Astrocyte of the cerebellum (primary cell): ENCODE results near the gene UGT1A9.

Experiments used
- DNase-seq: peaks from one replicate; pipeline ENCODE4 v3.0.0-alpha.2; 2011; ENCODE audit warnings: low read depth
- H3K4me3 ChIP-seq: 2 replicates; pipeline ENCODE4 v1.5.1; 2011; ENCODE audit warnings: mild to moderate bottlenecking, low read depth, low read length, moderate library complexity
- CTCF ChIP-seq: IDR thresholded peaks from 2 replicates; pipeline ENCODE4 v1.5.1; 2012; ENCODE audit warnings: low read length, low read depth, moderate library complexity, mild to moderate bottlenecking; ENCODE audit errors: missing control alignments
- in situ Hi-C: cut with HindIII; loops from 2 replicates; pipeline ENCODE4 v1.10.0; 2017; ENCODE audit warnings: low sequenced_read_pairs

The UGT1A9 gene

GRCh38 chr2:233764761-233765160 lies 93.1 kb downstream of the UGT1A9 start:
- TF ChIP-seq CTCF: no peak
- no peak overlapping the region for H3K4me3 ChIP-seq
- in situ Hi-C loops: no loop called here
- DNase-seq: no peak

GRCh38 chr2:233766416-233766815 lies 94.7 kb downstream of the UGT1A9 start:
- in situ Hi-C loops: no loop called here
- no peak for TF ChIP-seq CTCF
- no peak for DNase-seq
- H3K4me3 ChIP-seq: no peak overlapping the region

GRCh38 chr2:233768076-233768475 lies 96.4 kb downstream of the UGT1A9 start:
- in situ Hi-C loops: no loop called here
- no peak for DNase-seq
- no peak overlapping the region for H3K4me3 ChIP-seq
- no peak for TF ChIP-seq CTCF

- in situ Hi-C loops: no loop called here
- no peak overlapping the region for H3K4me3 ChIP-seq
- no peak for DNase-seq
- no peak for TF ChIP-seq CTCF
Measured at GRCh38 chr2:233769260-233769659, 97.6 kb downstream of the UGT1A9 start.

DNA sequence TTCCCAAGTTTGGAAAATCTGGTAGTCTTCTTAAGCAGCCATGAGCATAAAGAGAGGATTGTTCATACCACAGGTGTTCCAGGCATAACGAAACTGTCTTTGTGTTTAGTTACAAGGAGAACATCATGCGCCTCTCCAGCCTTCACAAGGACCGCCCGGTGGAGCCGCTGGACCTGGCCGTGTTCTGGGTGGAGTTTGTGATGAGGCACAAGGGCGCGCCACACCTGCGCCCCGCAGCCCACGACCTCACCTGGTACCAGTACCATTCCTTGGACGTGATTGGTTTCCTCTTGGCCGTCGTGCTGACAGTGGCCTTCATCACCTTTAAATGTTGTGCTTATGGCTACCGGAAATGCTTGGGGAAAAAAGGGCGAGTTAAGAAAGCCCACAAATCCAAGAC lies 100.5 kb downstream of the UGT1A9 start:
- DNase-seq: no peak
- in situ Hi-C loops: no loop called here
- TF ChIP-seq CTCF: no peak
- no peak overlapping the region for H3K4me3 ChIP-seq

- in situ Hi-C loops: no loop called here
- no peak for TF ChIP-seq CTCF
- no peak for DNase-seq
Measured at GRCh38 chr2:233772583-233772982, 100.9 kb downstream of the UGT1A9 start.

GRCh38 chr2:233773854-233774253 lies 102.2 kb downstream of the UGT1A9 start:
- in situ Hi-C loops: no loop called here
- DNase-seq: no peak
- H3K4me3 ChIP-seq: no peak overlapping the region
- no peak for TF ChIP-seq CTCF

More at GRCh38 chr2:233772583-233772982, 100.9 kb downstream of the UGT1A9 start:
- H3K4me3 ChIP-seq: no peak overlapping the region
